Measurements from ENCODE around the gene TPRG1L. TPM values are rescaled to one million over a fixed set of nuclear protein-coding genes. Genes with fewer than 3 reads are reported as not detected.

Gene TPRG1L
- total and polyA plus RNA-seq, 10 of the 15 experiments (the other 5 are each of a cell fraction or from before 2014, with no cell fraction given): 1.5 to 16.5 (median 8.0) TPM

DNA sequence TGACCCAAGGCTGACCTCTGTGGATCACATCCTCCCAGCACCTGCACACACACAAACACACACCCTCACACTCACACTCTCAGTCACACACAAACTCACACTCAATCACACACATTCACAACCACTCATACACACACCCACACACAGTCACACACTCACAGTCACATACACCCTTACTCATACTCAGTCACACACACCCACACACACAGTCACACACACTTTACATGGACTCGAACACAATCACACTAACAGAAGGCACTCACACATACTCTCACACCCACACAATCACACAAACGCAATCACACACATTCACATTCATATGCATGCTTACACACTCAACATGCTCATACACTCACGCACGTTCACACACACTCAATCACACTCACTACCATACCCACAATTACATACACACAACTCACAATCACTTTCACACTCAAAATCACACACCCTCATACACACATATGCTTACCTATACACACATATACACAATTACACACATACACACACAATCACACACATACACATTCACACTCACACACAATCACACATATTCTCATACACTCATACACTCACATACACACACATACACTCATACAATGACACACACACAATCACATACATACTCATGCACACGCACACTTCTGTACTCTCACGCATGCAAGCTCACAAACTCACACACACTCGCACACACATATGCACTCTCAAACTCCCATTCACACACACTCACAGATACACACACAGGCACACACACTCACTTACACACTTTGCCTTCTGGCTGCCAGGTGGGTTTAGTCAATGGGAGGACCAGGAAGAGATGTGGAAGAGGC is 19.6 kb upstream of the TPRG1L start:
- intact Hi-C loops (cut with micrococcal nuclease; ENCODE audit: unreplicated experiment): no loop called here

More for the DNA sequence above, 19.6 kb upstream of the TPRG1L start:
- no peak for TF ChIP-seq YY1 (IDR thresholded peaks at IDR 0.05; ENCODE audit: low read depth, low read length)
- no peak for TF ChIP-seq DPF2 (IDR thresholded peaks at IDR 0.05)
- TF ChIP-seq, protein P1, sequence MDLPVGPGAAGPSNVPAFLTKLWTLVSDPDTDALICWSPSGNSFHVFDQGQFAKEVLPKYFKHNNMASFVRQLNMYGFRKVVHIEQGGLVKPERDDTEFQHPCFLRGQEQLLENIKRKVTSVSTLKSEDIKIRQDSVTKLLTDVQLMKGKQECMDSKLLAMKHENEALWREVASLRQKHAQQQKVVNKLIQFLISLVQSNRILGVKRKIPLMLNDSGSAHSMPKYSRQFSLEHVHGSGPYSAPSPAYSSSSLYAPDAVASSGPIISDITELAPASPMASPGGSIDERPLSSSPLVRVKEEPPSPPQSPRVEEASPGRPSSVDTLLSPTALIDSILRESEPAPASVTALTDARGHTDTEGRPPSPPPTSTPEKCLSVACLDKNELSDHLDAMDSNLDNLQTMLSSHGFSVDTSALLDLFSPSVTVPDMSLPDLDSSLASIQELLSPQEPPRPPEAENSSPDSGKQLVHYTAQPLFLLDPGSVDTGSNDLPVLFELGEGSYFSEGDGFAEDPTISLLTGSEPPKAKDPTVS (IDR thresholded peaks at IDR 0.05; ENCODE audit: low read depth, low read length): no peak
- no peak for TF ChIP-seq ATF7 (IDR thresholded peaks at IDR 0.05; ENCODE audit: low read depth)
- TF ChIP-seq FOS (IDR thresholded peaks at IDR 0.05; ENCODE audit: borderline replicate concordance, extremely low read depth, insufficient read length): no peak
- TF ChIP-seq, protein P2, sequence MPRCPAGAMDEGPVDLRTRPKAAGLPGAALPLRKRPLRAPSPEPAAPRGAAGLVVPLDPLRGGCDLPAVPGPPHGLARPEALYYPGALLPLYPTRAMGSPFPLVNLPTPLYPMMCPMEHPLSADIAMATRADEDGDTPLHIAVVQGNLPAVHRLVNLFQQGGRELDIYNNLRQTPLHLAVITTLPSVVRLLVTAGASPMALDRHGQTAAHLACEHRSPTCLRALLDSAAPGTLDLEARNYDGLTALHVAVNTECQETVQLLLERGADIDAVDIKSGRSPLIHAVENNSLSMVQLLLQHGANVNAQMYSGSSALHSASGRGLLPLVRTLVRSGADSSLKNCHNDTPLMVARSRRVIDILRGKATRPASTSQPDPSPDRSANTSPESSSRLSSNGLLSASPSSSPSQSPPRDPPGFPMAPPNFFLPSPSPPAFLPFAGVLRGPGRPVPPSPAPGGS (IDR thresholded peaks at IDR 0.05; ENCODE audit: borderline replicate concordance, insufficient read depth, low read depth, low read length, poor library complexity, severe bottlenecking): peak; percentile 92
- 0 out of 2 replicates have a peak, but pooled peaks have one; percentile 19 for TF ChIP-seq NFIC (IDR thresholded peaks at IDR 0.05; ENCODE audit: low read depth, low read length)
- TF ChIP-seq CHD2 (IDR thresholded peaks at IDR 0.05; ENCODE audit: borderline replicate concordance, low read depth, low read length): no peak
- TF ChIP-seq ESRRA (IDR thresholded peaks at IDR 0.05; ENCODE audit: low read length): no peak
- H3K79me2 ChIP-seq (ENCODE audit: control insufficient read depth, insufficient read depth, low read length): no peaks in the 10 kb centered on the region
- no peaks in the 10 kb centered on the region for H4K20me1 ChIP-seq (ENCODE audit: control insufficient read depth, insufficient read depth)
- no peaks in the 10 kb centered on the region for H3K4me1 ChIP-seq (ENCODE audit: control insufficient read depth, insufficient read depth, low read length)
- H3K4me2 ChIP-seq (ENCODE audit: control insufficient read depth, insufficient read depth): no peak overlapping the region
- no peaks in the 10 kb centered on the region for H3K9me3 ChIP-seq (replicated peaks; ENCODE audit: control insufficient read depth, insufficient read depth, low read length)
- H3K27ac ChIP-seq (ENCODE audit: control insufficient read depth, insufficient read depth): no peak overlapping the region
- no TSS peak for BruUV-seq (replicated peaks)
- RAD21 ChIA-PET (ENCODE audit: unreplicated experiment): no interaction called here
- FAIRE-seq (no peak), ATAC-seq (no peak), DNase-seq (ENCODE audit: low read depth, low spot score) (no peak)
- in situ Hi-C loops (cut with MboI): no loop called here
- POLR2A ChIA-PET: no interaction called here
- WGBS (ENCODE audit: insufficient coverage, insufficient replicate concordance, low lambda C conversion rate, missing lambda C conversion rate): 47% methylated on average over 7 of the region's 7 CpGs
- H2AFZ ChIP-seq (ENCODE audit: control insufficient read depth, low read depth, low read length): no peak overlapping the region
- no peak overlapping the region for H3K9ac ChIP-seq (ENCODE audit: control insufficient read depth, insufficient read depth, low read length)
- no peak overlapping the region for H3K4me3 ChIP-seq
- CTCF ChIA-PET: no interaction called here
- H3K36me3 ChIP-seq (ENCODE audit: control insufficient read depth in 2 of 2, insufficient read depth in 2 of 2, low read length in 1 of 2): no peaks in the 10 kb centered on the region
- H3K27me3 ChIP-seq (replicated peaks in 1 of 2; ENCODE audit: control insufficient read depth in 2 of 2, insufficient read depth in 2 of 2, low read length in 1 of 2): peaks cover 0 to 4% of the 10 kb centered on the region in 2 experiments; a peak in 3 of 4 replicates
- SMC1A ChIA-PET (ENCODE audit: uncharacterized antibody, unreplicated experiment): no interaction called here

All from GM12878 (cell line).